ENCODE measurements around the gene ZRSR2. TPM values are rescaled to one million over a fixed set of nuclear protein-coding genes. Genes with fewer than 3 reads are reported as not detected.

The ZRSR2 gene
- total RNA-seq, 6 donors from 2014 or later: 8.2 to 46.1 (median 15.4) TPM

- WGBS, 2 donors: 72 to 87% methylated on average over 4 of the region's 4 CpGs
Measured at GRCh38 chrX:15769300-15769954, 20.9 kb upstream of the ZRSR2 start.

DNA sequence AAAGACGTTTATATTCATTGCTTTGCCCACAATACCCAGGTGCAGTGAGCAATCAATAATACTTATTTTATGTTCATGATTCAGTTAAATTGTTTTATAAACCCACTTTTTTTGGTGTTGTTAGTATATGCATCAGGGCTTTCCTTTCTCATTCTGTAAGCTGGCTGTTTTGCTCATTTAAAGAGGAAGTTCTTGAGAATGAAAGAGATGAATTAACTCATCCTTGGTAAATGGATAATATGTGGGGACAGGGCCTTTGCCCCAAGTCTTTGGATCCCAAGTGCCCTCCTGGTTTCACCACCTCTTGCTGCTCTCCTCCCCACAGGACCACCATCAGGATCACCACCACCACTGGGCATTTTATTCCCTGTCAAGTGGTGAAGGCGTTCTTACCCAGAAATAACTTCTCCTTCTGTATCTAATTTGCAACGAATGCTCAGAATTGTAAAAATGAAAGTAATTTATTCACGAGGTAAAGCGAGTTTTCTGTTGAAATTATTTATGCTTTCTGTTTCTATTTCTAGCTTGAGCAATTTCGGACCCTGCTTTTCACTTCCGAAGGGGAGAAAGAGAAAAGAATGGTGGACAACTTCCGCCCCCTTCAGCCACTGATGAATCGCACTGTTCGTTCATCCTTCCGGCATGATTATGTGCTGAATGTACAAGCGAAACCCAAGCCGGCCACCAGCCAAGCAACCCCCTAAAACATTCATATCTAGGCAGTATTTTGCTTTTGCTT, 8.2 kb upstream of the ZRSR2 start:
- Histone ChIP-seq H3K9me3 (no peaks in the 10 kb centered on the region), H3K4me3 (peak overlapping the region in 2 of 4 donors; percentile 8 to 17), H3K27ac (peak overlapping the region in 2 of 4 donors; percentile 44 to 50), H3K4me1 (no peaks in the 10 kb centered on the region), H3K36me3 (peaks cover 0 to 46% (median 7%) of the 10 kb centered on the region in 4 donors), H3K27me3 (no peaks in the 10 kb centered on the region)
- TF ChIP-seq POLR2AphosphoS5 (IDR thresholded peaks at IDR 0.05) (no peak), EP300 (IDR thresholded peaks at IDR 0.05) (no peak), POLR2A (IDR thresholded peaks at IDR 0.05) (no peak)
- TF ChIP-seq, protein P1, sequence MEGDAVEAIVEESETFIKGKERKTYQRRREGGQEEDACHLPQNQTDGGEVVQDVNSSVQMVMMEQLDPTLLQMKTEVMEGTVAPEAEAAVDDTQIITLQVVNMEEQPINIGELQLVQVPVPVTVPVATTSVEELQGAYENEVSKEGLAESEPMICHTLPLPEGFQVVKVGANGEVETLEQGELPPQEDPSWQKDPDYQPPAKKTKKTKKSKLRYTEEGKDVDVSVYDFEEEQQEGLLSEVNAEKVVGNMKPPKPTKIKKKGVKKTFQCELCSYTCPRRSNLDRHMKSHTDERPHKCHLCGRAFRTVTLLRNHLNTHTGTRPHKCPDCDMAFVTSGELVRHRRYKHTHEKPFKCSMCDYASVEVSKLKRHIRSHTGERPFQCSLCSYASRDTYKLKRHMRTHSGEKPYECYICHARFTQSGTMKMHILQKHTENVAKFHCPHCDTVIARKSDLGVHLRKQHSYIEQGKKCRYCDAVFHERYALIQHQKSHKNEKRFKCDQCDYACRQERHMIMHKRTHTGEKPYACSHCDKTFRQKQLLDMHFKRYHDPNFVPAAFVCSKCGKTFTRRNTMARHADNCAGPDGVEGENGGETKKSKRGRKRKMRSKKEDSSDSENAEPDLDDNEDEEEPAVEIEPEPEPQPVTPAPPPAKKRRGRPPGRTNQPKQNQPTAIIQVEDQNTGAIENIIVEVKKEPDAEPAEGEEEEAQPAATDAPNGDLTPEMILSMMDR (IDR thresholded peaks at IDR 0.05): no peak
- no peak for ATAC-seq (ENCODE audit: low FRiP score in 2 of 2)
- WGBS, 2 donors: 58 to 71% methylated on average over 13 of the region's 13 CpGs
- DNase-seq: no peak

More at GRCh38 chrX:15769300-15769954, 20.9 kb upstream of the ZRSR2 start:
- ATAC-seq (ENCODE audit: low FRiP score in 2 of 2): no peak
- Histone ChIP-seq H3K36me3 (peaks cover 0 to 5% (median 0%) of the 10 kb centered on the region in 4 donors), H3K27me3 (no peaks in the 10 kb centered on the region), H3K9me3 (no peaks in the 10 kb centered on the region), H3K4me3 (no peak overlapping the region), H3K27ac (no peak overlapping the region), H3K4me1 (no peaks in the 10 kb centered on the region)
- DNase-seq: no peak
- TF ChIP-seq POLR2AphosphoS5 (IDR thresholded peaks at IDR 0.05) (no peak), EP300 (IDR thresholded peaks at IDR 0.05) (no peak)

DNA sequence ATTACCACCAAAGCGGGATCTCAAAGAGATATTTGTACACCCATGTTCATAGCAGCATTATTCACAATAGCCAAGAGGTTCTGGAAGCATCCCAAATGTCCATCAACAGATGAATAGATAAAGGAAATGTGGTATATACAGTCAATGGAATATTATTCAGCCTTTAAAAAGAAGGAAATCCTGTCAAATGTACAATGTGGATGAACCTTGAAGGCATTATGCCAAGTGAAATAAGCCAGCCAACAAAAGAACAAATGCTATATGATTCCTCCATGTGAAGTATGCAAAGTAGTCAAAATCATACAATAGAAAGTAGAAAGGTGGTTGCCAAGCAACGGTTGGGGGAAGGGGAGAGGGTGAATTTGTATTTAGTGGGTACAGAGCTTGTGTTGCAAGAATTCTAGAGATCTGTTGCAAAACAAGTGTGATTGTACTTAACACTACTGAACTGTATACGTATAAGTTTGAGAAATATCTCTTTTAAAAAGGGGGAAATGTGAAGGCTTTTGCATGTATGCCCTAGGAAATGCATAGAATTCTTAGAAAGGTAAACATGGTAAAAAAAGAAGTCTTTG, 5.0 kb upstream of the ZRSR2 start:
- TF ChIP-seq POLR2AphosphoS5 (IDR thresholded peaks at IDR 0.05) (no peak), EP300 (IDR thresholded peaks at IDR 0.05) (no peak), POLR2A (IDR thresholded peaks at IDR 0.05) (no peak)
- TF ChIP-seq, protein P1 (IDR thresholded peaks at IDR 0.05): no peak
- H3K9me3 ChIP-seq: no peaks in the 10 kb centered on the region
- ATAC-seq (ENCODE audit: low FRiP score in 2 of 2) (no peak), DNase-seq (no peak)
- H3K27me3 ChIP-seq: no peaks in the 10 kb centered on the region
- no peak overlapping the region for H3K4me3 ChIP-seq
- H3K27ac ChIP-seq: no peak overlapping the region
- peaks cover 0 to 30% (median 7%) of the 10 kb centered on the region in 4 donors for H3K36me3 ChIP-seq
- WGBS, 2 donors: 77 to 78% methylated on average over 3 of the region's 3 CpGs
- H3K4me1 ChIP-seq: peaks cover 0 to 9% (median 2%) of the 10 kb centered on the region in 4 donors

GRCh38 chrX:15786915-15787314, 3.4 kb upstream of the ZRSR2 start:
- Histone ChIP-seq H3K27me3 (no peaks in the 10 kb centered on the region), H3K4me3 (no peak overlapping the region), H3K4me1 (peaks cover 0 to 15% (median 4%) of the 10 kb centered on the region in 4 donors), H3K27ac (peak overlapping the region in 1 of 4 donors; percentile 26), H3K9me3 (no peaks in the 10 kb centered on the region), H3K36me3 (peaks cover 0 to 19% (median 2%) of the 10 kb centered on the region in 4 donors)
- WGBS, 2 donors: 71 to 100% methylated on average over 1 to 3 of the region's 3 CpGs
- ATAC-seq (ENCODE audit: low FRiP score in 2 of 2) (no peak), DNase-seq (peak in 1 of 2 donors; percentile 24)
- no peak for TF ChIP-seq POLR2A (IDR thresholded peaks at IDR 0.05)
- TF ChIP-seq POLR2AphosphoS5 (IDR thresholded peaks at IDR 0.05): no peak
- TF ChIP-seq EP300 (IDR thresholded peaks at IDR 0.05): no peak

DNA sequence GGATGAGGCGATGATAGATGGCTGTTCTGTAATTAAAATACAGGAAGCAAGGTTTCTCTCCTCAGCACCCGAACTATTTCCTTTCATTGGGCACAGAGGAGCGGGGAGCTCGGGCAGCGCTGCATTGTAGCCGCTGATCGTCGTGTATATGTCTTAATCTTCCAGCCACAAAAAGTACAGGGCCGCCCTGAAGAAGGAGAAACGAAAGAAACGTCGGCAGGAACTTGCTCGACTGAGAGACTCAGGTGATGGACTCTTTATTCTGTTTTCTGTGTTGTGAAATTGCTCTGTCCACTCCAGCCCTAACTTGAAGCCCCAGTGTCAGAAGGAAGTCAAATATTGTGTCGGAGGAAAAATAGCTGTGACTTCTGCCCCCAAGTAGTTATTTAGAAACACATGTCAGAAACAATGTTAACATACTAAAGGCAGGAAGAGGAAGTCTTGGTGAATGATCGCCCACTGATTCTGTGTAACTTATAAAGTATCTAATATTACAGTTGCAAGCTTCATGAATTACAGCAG, 546 bp downstream of the ZRSR2 start:
- H3K36me3 ChIP-seq: peaks cover 0 to 16% (median 0%) of the 10 kb centered on the region in 4 donors

More for the DNA sequence above, 546 bp downstream of the ZRSR2 start:
- no peaks in the 10 kb centered on the region for H3K9me3 ChIP-seq
- peak in 1 of 2 donors; percentile 42 for ATAC-seq (ENCODE audit: low FRiP score in 2 of 2)
- 0% methylated on average over 13 to 15 of the region's 15 CpGs for WGBS, 2 donors
- H3K27me3 ChIP-seq: no peaks in the 10 kb centered on the region
- peak overlapping the region; percentile 79 to 90 (median 84) for H3K27ac ChIP-seq
- TF ChIP-seq POLR2AphosphoS5 (IDR thresholded peaks at IDR 0.05): no peak
- TF ChIP-seq EP300 (IDR thresholded peaks at IDR 0.05): no peak
- no peak for TF ChIP-seq POLR2A (IDR thresholded peaks at IDR 0.05)
- TF ChIP-seq, protein P1 (IDR thresholded peaks at IDR 0.05): no peak
- peaks cover 0 to 22% (median 9%) of the 10 kb centered on the region in 4 donors for H3K4me1 ChIP-seq
- DNase-seq: no peak
- peak overlapping the region; percentile 36 to 78 (median 64) for H3K4me3 ChIP-seq
